Suppressor macrophage treated with lipopolysaccharide for 4 hours (primary cell): ENCODE data around the gene MEGF11.
"Not testable (repeated sequence)": the region's sequence is repeated elsewhere in the genome, so short reads cannot be mapped to it uniquely, and the experiment has no call there.

Source experiments
- DNase-seq: peaks from one replicate; pipeline ENCODE4 v3.0.0-alpha.2; 2020

MEGF11 gene

DNA sequence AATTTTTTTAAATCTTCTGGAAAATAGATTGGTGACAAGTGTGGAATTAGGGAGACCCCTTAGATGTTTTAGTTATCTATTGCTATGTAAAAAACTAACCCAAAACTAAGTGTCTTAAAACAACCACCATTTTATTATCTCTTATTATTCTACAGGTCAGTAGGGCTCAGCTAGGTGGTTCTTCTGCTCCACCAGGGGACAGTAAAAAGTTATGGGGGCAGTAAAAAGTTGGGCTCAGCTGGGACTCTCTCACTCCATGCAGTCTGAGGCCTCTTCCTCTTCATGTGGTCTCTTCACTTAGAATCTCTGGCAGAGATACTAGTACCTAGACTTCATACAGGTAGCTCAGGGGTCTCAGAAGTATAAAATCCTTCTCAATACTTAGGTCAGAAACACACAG is 21.8 kb upstream of the MEGF11 start:
- DNase-seq = no peak

DNA sequence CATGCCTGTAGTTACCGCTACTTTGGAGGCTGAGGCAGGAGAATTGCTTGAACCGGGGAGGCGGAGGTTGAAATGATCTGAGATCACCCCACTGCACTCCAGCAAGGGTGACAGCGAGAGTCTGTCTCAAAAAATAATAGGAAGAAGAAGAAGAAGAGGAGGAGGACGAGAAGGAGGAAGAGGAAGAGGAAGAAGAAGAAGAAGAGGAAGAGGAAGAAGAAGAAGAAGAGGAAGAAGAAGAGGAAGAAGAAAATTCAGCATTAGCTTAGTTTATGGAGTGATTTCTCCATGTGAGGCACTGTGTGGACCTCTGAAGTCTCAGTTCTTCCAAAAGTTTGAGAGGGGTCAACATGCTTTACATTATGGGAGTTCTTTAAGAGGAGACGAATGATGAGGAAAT is 17.4 kb upstream of the MEGF11 start:
- no peak for DNase-seq

DNA sequence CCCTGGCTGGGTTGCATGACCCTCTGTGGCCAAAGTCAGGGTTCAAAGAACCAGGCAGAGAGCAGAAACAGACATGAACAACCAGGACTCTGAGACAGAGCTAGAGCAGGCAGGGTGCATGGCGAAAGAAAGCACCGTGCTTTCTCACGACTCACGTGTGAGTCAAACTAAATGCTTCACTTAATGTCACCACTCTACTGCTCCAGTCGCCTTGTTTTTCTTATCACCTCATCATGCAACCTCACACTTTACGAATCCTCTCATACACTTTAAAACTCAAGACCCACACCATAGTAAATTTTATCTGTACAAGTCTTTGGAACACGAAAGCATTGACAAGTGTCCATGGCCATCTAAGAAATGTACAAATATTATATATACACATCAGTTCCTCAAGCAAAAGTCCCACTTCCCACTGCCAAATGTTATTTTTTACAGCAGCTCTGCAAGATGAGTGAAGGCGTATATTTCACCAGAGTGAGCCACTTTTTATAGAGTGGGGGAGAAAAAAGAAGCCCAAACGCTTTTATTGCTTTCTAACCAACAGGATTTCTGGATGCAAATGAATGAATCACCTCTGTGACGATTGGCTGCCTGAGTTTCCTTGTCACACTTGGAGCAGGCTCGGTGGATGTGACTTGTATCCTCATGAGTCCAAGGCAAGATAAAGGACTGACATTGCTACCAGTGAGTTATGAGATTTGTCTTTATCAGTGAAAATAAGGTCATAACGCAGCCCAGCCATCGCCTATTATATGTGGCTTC is 16.0 kb upstream of the MEGF11 start:
- peak; percentile 48 for DNase-seq

DNA sequence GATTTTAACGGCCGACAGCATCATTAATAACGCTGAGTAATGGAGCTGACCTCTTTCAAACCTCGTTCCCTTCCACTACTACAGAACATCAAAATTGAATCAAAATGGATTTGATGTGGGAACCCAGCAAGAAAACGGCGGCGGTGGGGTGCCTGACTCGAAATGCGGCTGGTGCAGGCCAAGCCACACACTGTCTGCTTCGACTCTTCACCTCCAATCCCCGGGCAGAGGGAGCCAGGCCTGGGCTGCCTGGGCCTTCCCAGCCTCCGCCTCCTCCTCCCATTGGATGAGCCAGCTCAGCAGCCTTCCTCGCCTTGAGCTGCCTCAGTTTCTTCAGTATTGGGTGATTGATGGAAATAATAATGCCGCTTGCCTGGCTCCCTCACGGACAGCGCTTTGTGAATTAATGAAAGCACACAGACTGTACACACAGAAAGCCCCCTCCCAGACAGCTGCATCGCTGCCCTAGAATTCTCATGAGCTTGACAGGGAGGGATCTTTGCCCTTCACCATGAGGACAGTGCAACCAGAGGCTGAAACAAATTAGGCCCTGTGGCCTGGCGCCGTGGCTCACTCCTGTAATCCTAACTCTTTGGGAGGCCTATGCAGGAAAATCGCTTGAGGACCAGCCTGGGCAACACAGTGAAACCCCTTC is 11.4 kb upstream of the MEGF11 start:
- no peak for DNase-seq

DNA sequence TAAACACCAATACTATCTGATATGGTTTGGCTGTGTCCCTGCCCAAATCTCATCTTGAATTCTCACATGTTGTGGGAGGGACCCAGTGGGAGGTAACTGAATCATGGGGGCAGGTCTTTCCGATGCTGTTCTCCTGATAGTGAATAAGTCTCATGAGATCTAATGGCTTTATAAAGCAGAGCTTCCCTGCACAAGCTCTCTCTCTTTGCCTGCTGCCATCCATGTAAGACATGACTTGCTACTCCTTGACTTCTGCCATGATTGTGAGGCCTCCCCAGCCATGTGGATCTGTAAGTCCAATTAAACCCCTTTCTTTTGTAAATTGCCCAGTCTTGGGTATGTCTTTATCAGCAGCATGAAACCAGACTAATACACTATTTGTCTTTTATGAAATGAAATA is 9.3 kb upstream of the MEGF11 start:
- not testable (repeated sequence) for DNase-seq

DNA sequence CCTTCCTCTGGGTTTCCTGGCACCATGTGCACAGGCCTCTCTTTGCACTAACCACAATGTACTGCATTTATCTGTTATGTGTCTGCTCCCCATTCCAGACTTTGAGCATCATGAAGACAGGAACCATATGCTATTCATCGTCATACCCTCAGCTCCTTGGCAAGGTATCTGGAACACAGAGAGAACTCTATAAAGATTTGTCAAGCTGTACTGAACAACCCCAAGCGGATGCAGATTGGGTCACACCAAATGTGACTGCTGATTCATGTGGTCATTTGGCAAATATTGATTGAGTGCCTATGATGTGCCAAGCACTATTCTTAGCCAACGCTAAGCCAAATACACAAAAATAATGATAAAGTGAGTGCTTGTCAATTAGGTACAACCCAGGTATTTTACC is 7.5 kb upstream of the MEGF11 start:
- no peak for DNase-seq

DNA sequence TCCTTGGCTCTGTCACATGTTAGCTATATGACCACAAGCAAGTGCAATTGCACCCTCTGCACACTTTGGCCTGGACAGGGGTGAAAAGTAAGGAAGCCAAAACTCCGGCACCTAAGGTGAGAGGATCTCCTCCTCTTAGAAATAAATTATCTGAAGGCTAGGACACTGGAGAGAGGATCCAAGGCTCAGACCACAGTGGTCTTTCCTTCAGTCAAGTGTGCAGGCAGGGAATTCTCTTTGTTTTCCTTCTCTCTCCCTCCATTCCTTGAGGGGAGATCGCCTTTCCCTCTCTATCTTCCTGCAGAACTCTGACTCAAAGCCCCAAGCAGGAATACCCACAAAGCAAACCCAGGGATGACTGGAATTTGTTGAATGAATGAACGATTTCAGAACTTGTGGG is 3.1 kb upstream of the MEGF11 start:
- DNase-seq = no peak

DNA sequence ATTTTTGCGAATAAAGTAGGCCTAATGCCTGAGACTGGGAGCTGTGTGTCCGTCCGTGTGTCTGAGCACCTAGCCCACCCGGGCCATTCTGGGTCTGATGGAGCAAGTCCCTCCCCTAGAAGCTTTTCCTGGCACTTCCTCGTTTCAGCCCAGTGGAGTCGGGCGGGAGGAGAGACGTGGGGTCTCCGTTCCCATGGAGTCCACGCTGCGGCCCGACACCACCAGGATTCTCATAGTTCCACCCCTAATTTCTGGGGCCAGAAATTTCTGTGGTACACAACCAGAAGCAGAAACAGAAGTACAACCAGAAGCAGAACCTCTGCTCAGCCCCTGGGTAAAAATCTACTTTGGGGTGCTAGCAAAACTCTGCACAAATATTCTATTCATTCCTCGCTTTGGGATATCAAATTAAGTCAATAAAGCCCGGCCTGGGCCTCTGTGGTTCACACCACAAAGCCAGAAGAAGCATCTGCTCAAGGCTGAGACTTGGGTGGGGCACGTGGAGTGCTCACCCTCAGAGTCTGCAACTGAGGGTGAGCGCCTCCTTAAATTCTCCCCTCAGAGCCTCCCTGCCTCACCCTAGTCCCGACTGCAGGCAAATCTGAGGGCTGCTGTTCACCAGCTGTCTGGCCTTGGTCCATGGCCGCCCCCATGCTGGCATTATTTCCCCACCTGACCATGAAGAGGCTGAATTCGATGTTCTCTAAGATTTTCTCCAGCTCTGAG is 1.6 kb upstream of the MEGF11 start:
- no peak for DNase-seq

DNA sequence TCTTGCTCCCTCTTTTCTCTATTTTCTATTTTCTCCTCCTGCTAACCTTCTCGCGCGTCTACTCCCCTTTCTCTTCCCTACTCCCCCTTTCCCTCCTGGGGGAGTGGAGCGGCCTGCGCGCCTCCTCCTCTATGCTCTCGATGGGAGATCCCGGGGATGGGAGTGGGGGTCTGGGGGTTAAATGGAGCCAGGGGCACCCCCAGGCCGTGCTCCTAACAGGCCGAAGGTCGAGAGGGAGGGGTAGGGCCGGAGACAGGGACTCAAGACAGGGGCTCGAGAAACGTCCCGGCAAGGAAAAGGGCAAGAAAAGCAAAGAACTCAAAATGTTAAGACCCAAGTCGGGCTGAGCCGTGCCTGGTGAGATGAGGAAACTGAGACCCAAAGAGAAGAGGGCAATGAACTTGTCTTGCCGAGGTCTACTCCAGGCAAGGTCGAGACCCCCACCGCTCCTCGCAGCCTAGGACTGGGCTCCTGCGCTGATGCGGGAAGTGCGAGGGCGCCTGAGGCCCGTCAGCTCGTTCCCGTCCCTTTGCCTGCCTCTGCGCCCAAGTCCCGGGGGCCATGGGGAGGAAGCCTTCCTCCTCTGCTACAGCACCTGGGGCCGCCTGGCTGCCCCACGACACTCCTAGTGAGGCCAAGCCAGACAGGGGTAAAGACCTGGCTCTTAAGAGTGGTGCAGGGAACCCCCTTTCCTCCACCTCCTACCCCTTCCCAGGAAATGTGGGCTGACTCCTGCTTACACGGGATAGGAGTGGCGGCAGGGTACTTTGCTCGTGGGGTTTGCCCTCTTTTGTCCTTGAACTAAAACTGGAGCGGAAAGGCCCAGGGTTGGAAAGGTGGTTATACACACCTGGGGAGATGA is 770 bp upstream of the MEGF11 start:
- DNase-seq = no peak

DNA sequence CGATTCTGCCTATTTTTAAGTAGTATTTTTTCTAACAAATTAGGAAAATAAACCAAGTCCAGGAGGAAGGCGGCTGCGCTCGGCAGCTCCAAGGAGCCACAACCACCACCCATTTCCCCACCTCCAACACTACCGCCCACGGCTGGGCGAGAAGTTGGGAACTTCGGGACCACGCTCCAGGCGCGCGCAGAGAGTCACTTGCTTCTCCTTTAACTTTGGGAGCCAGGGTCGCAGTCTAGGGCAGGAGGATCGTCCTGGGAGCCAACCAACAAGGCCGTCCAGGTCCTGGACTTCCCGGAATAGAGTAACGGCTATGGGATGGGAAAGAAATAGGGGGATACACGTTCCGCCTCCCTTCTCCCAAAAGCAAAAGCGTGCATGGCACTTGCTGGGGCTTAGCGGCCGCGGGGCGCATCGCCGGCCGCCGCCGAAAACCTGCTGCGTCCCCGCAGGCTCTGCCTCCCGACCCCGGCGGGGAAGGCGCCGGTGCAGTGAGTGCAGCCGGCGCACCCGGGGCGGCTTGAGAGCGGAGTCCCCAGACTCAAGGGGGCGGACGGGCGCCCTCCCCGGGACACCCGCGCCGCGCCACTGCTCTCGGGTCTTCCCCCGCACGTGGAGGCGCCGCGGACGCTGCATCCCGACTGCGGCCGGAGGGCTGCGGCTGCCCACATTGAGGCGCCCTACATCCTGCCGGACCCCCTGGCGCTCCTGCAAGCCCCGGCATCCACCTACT is 699 bp downstream of the MEGF11 start:
- peak; percentile 17 for DNase-seq

DNA sequence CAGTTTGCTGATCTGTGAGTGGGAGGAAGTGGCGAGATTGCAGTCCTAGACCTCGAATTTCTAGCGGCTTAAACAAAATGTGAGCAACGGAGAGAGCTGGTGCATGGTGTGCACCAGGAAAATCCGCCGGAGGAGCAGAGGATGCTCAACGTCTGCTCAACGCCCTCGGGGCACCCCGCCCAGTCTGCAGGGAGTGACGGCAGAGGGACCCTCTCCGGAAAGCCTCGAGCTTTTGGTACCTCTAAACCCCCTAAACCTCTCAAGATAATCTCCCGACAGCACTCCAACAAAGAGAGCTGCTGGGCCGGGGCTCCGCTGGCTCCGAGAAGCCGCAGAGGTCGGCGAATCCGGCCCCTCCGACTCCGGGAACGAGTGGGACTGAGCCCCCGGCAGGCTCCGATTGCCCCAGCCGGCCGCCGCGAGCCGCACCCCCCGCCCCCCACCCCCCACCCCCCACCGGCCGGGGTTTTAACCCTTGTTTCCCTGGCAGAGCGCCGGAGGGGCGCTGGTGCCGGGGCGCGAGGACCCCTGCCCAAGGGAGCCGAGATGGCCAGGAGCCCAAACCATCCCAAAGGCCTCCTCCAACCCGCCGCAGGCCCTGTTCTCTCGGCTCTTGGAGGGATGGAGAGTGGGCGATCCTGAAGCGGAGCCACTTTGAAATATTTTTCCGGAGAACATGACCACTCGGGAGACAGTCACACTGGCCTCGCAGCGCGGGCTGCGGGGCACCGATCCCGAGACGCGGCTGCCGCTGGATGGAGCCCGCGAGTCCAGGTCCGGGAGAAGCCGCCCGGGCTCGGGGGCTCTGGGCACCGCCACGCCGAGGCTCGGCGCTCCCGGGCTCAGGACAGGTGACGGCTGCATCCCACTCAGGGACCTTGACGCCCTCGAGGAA is 1.5 kb downstream of the MEGF11 start:
- DNase-seq = peak; percentile 62

DNA sequence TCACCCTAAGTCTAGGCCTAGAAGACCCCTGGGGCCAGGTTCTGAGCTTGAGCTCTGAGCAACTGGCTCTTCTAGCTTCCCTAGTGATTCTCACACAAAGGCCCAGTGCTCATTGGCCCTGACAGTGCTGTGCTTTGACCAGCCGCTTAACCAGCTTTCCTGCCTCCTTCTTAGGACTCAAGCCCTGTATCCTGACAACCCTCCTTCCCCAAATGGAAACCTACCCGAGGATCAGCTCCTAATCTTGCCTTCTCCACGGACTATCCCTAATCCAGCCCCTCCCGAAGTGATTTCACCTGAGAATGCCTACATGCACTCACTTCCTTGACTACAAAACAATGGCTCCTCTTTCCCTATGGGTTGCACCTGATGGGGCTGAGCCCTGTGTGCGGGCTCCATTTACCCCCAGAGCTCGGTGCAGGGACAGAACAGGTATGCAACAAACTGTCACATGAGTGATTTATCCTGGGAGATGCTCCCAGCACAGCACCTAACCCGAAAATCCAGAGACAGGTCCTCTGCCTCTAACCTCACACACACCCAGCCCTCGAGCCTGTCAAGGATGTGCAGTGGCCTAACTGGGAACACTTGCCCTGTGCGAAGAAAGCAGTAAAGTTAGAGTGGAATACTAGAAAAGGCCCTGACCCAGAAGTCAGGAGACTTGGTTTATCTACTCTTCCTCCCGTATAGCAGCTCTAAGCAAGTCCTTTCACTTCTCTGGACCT is 2.3 kb downstream of the MEGF11 start:
- DNase-seq = no peak

DNA sequence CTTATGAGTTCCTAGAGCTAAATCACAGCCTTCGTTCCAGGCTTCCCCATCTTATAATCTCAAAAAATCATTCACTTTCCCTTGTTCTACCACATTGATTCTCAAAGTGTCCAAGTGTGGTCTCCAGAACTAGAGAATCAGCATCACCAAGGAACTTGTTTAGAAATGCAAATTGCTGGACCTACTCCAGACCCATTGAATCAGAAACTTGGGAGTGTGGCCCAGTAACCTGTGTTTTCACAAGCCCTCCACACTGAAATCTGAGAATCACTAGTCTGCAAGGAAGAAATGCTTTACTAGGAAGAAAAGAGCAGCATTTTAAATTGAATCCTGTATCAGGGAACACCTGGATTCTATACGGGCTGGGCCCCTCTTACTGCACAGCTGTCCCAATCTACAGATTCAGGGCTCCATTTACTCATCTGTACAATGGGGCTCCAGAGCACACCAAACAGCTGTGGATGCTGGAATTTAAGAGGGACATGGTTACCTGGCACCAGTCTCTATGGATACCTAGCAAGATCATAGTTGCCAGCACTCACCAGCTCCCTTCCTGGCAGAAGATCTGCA is 3.9 kb downstream of the MEGF11 start:
- DNase-seq = no peak

DNA sequence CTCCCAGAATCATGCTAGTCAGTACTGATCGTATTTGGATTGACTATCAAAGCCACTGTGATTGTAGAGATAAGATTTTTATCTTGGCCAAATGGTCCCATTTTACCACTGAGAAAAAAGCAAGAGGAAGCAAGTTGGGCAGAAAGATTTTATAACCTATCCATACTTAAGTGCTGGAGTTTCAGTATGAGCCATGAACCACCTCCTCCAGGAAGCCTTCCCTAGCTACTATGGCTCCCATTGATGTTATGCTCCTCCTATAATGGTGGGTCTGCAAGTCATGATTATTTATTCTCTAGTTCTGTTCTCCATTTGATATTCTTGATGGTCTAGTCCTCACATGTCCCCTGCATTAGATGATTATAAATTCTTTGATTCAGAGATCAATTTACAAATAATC is 6.6 kb downstream of the MEGF11 start:
- DNase-seq = no peak

DNA sequence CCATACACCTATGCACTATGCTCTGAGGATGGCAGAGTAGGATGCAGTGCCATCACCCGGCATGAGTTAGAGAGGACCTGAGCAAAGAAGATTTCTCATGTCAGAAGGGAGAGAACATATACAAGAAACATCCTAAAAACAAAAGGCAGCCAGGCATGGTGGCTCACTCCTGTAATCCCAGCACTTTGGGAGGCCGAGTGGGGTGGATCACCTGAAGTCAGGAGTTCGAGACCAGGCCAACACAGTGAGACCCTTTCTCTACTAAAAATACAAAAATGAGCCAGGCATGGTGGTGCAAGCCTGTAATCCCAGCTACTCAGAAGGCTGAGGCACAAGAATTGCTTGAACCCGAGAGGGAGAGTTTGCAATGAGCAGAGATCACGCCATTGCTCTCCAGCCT is 7.7 kb downstream of the MEGF11 start:
- DNase-seq = not testable (repeated sequence)

DNA sequence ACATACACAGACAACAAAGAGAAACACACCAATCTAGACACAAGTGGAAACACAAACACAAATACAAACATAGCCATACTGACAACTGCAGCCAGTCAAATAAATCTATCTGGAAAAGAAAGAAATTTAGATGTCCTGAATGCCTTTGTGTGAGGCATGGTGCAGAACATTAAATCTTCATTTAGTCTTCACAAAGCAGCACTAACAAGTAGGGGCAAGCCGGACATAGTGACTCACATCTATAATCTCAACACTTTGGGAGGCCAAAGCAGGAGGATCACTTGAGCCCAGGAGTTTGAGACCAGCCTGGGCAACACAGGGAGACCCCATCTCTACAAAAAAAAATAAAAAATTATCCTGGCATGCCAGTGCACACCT is 11.7 kb downstream of the MEGF11 start:
- no peak for DNase-seq

DNA sequence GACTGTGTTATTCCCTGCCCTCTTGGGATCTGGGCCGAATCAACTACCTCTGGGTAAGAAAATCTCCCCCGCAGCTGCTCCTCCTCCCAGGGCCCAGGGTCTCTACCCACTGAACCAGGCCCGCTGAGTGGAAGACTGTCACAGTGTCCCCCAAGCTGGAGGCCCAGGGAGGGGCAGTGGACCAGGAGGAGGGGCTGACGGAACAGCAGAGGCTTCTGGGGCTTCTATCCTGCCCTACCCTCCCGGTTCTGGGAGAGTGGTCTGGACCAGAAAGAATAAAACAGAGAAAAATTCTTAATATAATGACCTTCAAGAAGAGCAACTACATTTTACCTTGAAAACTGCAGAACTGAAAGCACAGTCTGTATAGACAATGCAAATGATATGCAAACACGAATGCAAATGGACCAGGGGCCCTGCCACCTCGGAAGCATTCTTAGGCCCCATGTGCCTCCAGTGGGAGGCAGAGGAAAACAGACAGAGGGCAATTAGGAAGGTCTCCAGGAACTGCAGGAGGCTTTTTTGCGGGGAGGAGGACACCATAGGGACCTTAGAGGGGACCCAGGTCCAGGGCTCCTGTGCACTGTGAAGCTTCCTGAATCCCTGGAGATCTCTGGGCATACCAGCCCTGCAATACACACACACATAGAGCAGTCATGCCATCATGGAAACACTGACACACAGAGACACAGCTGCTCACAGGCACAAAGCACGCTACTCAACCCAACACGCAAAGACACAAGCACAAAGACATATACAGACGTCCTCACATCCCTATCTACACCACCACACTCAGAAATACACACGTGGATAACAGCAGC is 12.3 kb downstream of the MEGF11 start:
- no peak for DNase-seq

DNA sequence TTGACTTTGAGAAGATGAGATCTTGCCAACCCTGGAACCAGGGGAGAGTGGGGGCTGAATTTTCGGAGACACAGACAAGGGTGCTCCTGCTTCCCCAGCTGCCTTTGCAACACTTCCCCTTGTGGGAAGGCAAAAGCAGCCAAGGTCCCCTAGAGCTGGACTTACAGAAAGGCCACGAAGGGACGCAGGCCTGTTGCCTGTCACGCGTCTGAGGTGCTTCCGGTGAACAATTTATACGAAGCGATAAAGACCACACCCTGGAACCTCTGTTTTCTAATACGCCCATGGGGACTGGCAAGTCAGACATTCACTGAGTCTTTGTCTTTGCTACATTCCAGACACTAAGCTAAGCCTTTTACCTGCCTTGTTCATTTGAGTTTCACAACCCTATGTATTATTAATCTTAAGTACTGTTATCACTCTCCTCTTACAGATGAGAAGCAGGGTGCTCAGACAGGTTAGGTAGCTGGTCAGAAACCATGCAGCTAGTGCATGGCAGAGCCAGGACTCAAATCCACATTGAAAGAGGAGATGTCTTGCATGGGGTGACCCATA is 13.2 kb downstream of the MEGF11 start:
- DNase-seq = no peak

DNA sequence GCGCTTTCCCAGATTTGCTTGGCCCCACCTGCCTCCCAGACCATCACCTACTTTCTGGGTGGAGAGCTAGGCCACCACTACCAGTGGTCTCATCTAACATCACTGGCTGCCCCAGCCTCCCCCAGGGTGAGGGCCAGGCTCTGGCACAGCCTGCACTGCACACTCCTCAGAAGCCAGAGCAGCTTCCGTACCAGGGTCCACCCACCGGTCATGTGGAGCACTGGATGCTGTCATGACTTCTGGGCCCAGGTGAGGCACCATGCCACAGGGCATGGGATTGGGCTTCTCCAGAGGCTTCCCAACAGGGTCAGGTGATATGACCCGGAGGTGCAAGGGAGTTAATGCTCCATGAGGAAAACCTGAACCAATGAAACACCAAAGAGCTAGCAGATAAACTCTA is 14.0 kb downstream of the MEGF11 start:
- DNase-seq = no peak
